Stomach smooth muscle (tissue), 2 donors: ENCODE results near the gene APEX1.

Source experiments
- H3K27ac ChIP-seq: one replicate; pipeline ENCODE4 v1.7.0; 2013; ENCODE audit warnings: mild to moderate bottlenecking, low read length, inconsistent platforms
- H3K27me3 ChIP-seq, 2 donors: one replicate each; pipeline ENCODE4 v1.7.0; 2013; ENCODE audit warnings: low read length in 2 of 2; ENCODE audit not compliant: insufficient read depth in 2 of 2, control insufficient read depth in 1 of 2
- H3K36me3 ChIP-seq, 2 donors: one replicate each; pipeline ENCODE4 v1.7.0; 2013; ENCODE audit warnings: low read length in 2 of 2; ENCODE audit not compliant: control insufficient read depth in 2 of 2, insufficient read depth in 2 of 2
- H3K4me1 ChIP-seq: one replicate; pipeline ENCODE4 v1.7.0; 2013; ENCODE audit warnings: low read length; ENCODE audit not compliant: control insufficient read depth, insufficient read depth
- H3K4me3 ChIP-seq, 2 donors: one replicate each; pipeline ENCODE4 v1.7.0; 2013; ENCODE audit warnings: low read length in 2 of 2
- H3K9ac ChIP-seq, 2 donors: one replicate each; pipeline ENCODE4 v1.7.0; 2013; ENCODE audit warnings: low read length in 2 of 2, mild to moderate bottlenecking in 1 of 2
- H3K9me3 ChIP-seq, 2 donors: one replicate each; pipeline ENCODE4 v1.7.0; 2013; ENCODE audit warnings: low read length in 2 of 2; ENCODE audit not compliant: control insufficient read depth in 2 of 2
- donor health status: healthy.
- donor health status: Pancreatic carcinoma.

The APEX1 gene

DNA sequence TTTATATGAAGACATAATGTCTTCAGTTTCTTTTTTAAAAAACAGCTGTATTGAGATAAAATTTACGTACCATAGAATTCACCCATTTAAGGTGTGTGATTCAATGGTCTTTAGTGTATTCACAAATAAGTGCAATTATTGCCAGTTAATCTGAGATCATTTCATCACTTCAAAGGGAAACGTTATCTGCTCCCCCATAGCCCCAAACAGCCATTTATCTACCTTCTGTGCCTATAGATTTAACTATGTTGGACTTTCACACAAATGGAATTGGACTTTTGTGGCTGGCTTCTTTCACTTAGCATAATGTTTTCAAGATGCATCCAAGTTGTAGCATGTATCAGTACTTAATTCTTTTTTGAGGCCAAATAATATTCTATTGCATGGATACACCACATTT, 23.9 kb downstream of the APEX1 start:
- Histone ChIP-seq H3K4me1 (no peaks in the 10 kb centered on the region), H3K4me3 (no peak overlapping the region), H3K27me3 (no peaks in the 10 kb centered on the region), H3K27ac (no peak overlapping the region), H3K36me3 (peaks cover 0 to 7% of the 10 kb centered on the region in 2 donors), H3K9ac (no peak overlapping the region), H3K9me3 (no peaks in the 10 kb centered on the region)

DNA sequence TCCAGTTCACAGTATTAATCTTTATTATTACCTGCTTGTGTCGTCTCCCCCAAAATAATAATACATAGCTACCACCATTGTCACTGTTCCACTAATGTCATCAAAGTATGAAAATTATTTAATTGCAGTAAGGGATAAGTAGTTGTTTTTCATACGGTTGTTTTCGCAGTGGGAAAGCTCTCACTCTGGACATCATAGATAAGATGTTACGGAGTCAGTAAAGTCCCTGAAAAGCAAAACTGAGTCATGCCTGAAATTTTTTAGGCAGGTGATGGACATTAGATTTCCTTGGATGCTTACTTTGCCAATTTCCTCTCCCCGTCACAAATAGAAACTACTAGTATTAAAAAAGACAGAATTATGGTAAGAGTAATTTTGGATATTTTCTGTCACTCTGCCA, 27.4 kb downstream of the APEX1 start:
- no peak overlapping the region for H3K4me3 ChIP-seq
- no peaks in the 10 kb centered on the region for H3K9me3 ChIP-seq
- no peaks in the 10 kb centered on the region for H3K36me3 ChIP-seq
- no peak overlapping the region for H3K27ac ChIP-seq
- H3K27me3 ChIP-seq: no peaks in the 10 kb centered on the region
- no peaks in the 10 kb centered on the region for H3K4me1 ChIP-seq
- H3K9ac ChIP-seq: no peak overlapping the region

DNA sequence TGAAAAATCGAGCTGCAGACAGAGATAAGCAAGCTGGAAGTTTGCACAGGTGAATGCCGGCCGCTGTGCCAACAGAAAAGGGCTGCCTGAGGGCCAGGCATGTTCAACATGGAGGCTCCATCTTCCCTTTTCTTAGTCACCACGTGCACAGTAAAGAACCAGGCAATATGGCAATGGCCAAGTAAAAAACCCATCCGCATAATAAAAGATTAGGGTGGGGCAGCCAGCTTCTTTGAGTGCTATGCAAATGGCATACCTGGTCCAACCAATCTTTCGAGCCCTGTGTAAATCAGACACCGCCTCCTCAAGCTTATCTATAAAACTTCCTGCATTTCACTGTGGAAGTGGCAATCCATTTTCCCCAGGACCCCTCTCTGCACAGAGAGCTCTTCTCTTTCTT, 30.9 kb downstream of the APEX1 start:
- Histone ChIP-seq H3K9me3 (no peaks in the 10 kb centered on the region), H3K4me1 (no peaks in the 10 kb centered on the region), H3K27me3 (no peaks in the 10 kb centered on the region), H3K27ac (no peak overlapping the region), H3K4me3 (no peak overlapping the region), H3K9ac (no peak overlapping the region), H3K36me3 (no peaks in the 10 kb centered on the region)

DNA sequence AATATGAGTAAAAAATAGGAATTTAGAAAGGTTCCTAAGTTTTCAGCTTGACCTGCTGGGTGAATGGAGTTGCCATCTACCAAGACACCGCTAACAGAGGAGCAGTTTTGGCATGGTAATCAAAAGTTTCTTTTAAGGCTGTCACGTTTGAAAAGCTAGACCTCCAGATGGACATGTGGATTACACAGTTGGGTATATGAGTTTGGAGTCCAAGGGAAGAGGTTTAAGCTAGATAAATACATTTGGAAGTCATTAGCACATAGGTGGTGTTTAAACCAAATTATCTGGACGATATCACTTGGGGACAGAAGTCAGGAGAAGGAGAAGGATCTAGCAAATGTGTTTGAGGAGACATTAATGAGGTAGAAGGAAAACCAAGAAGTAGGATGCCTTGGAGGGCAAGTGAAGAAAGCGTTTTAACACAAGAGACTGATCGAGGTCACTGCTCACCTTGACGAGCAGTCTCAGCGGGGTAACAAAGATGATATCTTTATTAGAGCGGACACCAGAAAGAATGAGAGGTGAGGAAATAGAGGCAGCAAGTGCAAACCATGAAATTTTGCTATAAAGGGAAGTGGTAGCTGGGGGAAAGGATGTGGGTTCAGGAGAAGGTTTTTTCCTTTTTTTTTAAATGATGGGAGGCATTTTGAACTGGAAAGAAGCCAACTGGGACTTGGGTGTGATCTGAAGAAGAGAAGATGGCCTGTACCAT, 31.8 kb downstream of the APEX1 start:
- Histone ChIP-seq H3K4me1 (no peaks in the 10 kb centered on the region), H3K9me3 (no peaks in the 10 kb centered on the region), H3K36me3 (no peaks in the 10 kb centered on the region), H3K27me3 (no peaks in the 10 kb centered on the region), H3K27ac (no peak overlapping the region), H3K4me3 (no peak overlapping the region), H3K9ac (no peak overlapping the region)

DNA sequence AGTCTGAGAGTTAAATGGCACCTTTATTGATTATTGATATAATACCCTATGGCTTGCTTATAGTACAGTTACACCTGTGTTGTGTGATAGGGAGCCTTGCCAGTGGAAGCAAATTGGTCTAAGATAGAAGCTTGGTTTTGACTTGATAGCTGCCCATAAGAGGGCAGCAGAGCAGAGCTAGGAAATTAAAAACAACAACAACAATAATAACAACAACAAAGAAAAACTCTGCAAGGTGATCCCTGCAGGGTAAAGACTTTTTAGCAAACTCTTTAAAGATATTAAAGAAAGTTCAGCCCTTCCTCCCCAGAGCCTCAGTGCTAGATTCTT, 32.3 kb downstream of the APEX1 start:
- Histone ChIP-seq H3K36me3 (no peaks in the 10 kb centered on the region), H3K9me3 (no peaks in the 10 kb centered on the region), H3K9ac (no peak overlapping the region), H3K4me3 (no peak overlapping the region), H3K4me1 (no peaks in the 10 kb centered on the region), H3K27me3 (no peaks in the 10 kb centered on the region), H3K27ac (no peak overlapping the region)

DNA sequence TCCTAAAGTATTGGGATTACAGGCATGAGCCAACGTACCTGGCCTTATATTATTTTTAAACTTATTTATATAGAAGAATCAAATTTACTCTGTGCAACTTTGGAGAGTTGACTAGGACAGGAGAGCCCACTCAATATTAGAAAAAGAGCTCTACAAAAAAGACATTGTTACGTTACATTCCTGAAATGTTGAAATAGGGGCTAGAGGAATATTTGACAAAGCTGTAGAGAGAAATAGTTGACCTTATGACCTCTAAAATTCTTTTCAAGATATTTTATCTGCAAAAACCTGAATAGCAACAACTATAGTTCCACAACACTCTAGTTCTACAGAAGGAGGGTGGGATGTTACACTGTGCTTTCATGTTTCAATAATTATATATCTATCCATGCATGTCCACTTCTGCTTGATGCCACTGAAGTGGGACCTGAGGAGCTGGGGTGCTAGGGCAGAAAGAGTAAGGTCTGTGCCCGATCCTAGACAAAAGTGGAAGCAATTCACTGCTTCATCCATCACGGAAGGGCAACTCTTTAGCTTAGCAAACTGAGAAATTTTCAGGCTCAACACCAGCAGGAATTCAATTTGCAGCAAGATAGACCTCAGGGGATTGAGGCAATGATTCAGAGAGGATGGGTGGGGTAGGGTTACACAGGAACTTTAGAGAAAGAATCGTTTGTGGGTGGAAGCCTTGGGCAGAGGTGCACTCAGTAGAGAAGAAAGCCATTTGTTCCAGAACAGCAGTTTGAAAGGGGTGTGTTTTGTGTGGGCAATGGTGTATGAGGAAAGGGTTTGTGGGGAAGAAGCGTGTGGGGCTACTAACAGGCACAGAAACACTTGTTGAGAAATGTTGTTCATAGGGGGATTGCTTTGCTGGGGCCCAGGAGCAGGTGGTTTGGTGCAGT, 34.3 kb downstream of the APEX1 start:
- no peak overlapping the region for H3K9ac ChIP-seq
- no peaks in the 10 kb centered on the region for H3K36me3 ChIP-seq
- no peak overlapping the region for H3K27ac ChIP-seq
- no peak overlapping the region for H3K4me3 ChIP-seq
- H3K9me3 ChIP-seq: no peaks in the 10 kb centered on the region
- H3K4me1 ChIP-seq: no peaks in the 10 kb centered on the region
- H3K27me3 ChIP-seq: no peaks in the 10 kb centered on the region

DNA sequence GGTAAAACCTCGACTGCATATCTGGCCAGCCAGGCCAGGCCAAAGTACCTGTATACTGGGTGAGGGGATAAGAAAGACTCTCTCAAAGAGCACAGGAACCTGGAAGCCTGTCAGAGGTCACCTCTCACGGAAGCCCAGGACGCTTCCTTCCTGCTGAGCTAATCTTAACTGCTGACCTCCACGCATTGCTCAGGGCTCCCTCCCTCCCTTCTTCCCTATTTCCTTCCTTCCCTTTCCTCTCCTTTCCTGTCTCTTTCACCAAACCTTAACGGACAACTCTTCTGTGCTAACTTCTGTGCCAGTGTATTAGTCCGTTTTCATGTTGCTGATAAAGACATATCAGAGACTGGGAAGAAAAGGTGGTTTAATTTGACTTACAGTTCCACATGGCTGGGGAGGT, 35.5 kb downstream of the APEX1 start:
- H3K9ac ChIP-seq: no peak overlapping the region
- no peaks in the 10 kb centered on the region for H3K9me3 ChIP-seq
- H3K27me3 ChIP-seq: no peaks in the 10 kb centered on the region
- no peaks in the 10 kb centered on the region for H3K4me1 ChIP-seq
- H3K36me3 ChIP-seq: no peaks in the 10 kb centered on the region
- no peak overlapping the region for H3K4me3 ChIP-seq
- H3K27ac ChIP-seq: no peak overlapping the region

DNA sequence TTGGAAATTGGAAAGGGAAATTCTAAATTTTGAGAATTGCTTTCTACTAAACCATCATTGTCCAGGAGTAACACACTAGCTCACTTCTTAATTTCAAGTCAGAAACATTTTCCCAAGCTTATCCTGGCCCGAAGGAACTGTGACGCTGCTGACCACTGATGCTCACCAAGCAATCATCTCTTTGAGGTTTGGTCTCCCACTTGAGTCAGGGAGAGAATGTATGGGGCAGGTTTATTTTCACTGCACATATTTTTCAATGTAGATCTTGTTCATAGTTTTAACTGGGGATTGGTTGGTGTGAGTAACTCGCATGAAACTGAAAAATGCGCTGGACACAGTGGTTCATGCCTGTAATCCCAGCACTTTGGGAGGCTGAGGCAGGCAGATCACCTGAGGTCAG, 37.5 kb downstream of the APEX1 start:
- Histone ChIP-seq H3K4me3 (no peak overlapping the region), H3K4me1 (no peaks in the 10 kb centered on the region), H3K9ac (no peak overlapping the region), H3K36me3 (no peaks in the 10 kb centered on the region), H3K9me3 (no peaks in the 10 kb centered on the region), H3K27me3 (no peaks in the 10 kb centered on the region), H3K27ac (no peak overlapping the region)

DNA sequence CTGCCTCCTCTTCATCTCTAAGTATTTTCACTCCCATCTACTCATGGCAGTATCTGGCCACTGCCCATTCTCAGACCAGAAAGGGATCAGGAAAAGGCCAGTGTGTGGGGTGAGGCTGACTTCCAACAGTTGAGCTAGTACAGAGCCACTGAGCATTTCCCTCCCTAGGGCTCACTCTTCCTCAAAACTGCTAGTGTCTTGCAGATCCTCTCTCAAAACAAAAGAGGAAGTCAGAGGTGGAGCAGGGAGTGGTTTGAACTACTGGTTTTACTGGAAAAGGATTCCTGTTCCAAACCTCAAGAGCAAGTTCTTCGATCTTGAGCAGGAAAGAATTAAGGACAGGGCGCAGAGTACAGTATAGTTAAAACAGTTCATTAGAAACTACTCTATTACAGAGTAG, 38.6 kb downstream of the APEX1 start:
- Histone ChIP-seq H3K9me3 (no peaks in the 10 kb centered on the region), H3K27me3 (no peaks in the 10 kb centered on the region), H3K4me1 (no peaks in the 10 kb centered on the region), H3K27ac (no peak overlapping the region), H3K36me3 (no peaks in the 10 kb centered on the region), H3K4me3 (no peak overlapping the region), H3K9ac (no peak overlapping the region)

DNA sequence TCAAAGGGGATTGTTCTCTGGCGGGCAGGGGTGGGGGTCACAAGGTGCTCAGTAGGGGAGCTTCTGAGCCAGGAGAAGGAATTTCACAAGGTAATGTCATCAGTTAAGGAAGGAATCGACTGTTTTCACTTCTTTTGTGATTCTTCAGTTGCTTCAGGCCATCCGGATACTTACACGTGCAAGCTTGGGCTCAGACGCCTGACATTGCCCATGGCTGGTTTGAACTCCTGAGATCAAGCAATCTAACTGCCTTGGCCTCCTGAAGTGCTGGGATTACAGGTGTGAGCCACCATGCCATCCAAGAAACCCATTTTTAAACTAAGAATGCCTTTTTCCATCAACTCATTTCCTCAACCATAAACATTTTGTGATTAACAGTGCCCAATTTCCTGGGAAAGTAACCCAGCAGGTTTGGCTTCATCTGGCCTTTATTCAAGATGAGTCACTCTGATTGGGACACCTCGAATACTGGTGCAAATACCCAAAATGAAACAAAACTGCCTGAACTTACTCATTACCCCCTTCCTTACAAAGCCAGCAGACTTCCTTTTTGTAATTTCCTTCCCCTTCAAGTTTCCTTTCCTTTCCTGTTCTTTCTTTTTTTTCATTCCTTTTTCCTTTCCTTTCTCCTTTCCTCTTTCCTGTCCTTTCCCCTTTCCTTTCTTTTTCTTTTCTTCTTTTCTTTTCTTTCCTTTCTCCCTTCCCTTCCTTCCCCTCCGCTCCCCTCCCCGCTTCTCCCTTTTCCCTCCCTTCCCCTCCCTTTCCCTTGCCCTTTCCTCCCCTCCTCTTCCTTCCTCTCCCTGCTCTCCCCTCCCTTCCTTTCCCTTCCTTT, 40.1 kb downstream of the APEX1 start:
- no peak overlapping the region for H3K9ac ChIP-seq
- H3K4me3 ChIP-seq: no peak overlapping the region
- no peaks in the 10 kb centered on the region for H3K27me3 ChIP-seq
- H3K9me3 ChIP-seq: no peaks in the 10 kb centered on the region
- H3K4me1 ChIP-seq: no peaks in the 10 kb centered on the region
- H3K36me3 ChIP-seq: no peaks in the 10 kb centered on the region
- no peak overlapping the region for H3K27ac ChIP-seq
